ENCODE data around the gene IQSEC1.

IQSEC1 gene

GRCh38 chr3:13096356-13096755 is 23.1 kb upstream of the IQSEC1 start:
- TF ChIP-seq, protein P1, sequence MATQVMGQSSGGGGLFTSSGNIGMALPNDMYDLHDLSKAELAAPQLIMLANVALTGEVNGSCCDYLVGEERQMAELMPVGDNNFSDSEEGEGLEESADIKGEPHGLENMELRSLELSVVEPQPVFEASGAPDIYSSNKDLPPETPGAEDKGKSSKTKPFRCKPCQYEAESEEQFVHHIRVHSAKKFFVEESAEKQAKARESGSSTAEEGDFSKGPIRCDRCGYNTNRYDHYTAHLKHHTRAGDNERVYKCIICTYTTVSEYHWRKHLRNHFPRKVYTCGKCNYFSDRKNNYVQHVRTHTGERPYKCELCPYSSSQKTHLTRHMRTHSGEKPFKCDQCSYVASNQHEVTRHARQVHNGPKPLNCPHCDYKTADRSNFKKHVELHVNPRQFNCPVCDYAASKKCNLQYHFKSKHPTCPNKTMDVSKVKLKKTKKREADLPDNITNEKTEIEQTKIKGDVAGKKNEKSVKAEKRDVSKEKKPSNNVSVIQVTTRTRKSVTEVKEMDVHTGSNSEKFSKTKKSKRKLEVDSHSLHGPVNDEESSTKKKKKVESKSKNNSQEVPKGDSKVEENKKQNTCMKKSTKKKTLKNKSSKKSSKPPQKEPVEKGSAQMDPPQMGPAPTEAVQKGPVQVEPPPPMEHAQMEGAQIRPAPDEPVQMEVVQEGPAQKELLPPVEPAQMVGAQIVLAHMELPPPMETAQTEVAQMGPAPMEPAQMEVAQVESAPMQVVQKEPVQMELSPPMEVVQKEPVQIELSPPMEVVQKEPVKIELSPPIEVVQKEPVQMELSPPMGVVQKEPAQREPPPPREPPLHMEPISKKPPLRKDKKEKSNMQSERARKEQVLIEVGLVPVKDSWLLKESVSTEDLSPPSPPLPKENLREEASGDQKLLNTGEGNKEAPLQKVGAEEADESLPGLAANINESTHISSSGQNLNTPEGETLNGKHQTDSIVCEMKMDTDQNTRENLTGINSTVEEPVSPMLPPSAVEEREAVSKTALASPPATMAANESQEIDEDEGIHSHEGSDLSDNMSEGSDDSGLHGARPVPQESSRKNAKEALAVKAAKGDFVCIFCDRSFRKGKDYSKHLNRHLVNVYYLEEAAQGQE (IDR thresholded peaks at IDR 0.05; ENCODE audit: insufficient read depth in 1 of 2, low read depth in 2 of 2, low read length in 2 of 2), result no peak
- TF ChIP-seq SIN3A (IDR thresholded peaks at IDR 0.05; ENCODE audit: borderline replicate concordance, insufficient read depth, low read length), result no peak
- TF ChIP-seq POLR2AphosphoS5 (IDR thresholded peaks at IDR 0.05; ENCODE audit: low read depth, low read length), result no peak
- TF ChIP-seq FOXP2 (optimal IDR thresholded peaks at IDR 0.05; ENCODE audit: borderline replicate concordance, extremely low read depth, extremely low read length, insufficient read depth), result no peak

DNA sequence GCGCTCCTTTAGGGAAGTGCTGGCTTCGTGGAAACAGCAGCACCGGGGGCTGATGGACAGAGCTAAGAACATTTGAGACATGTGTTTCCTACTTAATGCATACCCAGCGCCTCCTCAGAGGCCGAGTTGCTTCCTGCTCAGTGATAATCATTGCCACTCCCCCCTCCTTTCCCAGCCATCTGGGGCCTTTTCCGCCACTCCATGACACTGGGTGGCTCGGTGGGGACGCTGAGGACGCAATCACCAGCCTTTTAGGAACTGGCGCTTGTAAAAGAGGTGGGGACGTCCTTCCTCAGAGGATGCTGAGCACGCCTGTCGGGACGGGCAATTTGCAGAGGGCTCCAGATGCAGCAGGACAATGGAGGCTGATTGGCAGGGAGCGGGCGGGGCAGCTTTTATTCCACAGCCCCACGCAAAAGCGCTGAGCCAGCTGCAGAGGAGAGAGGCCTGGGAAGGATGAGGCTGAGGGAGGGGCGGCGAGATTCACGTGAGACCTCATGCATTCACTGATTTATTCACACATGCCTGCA is 22.2 kb upstream of the IQSEC1 start:
- TF ChIP-seq SIN3A (IDR thresholded peaks at IDR 0.05; ENCODE audit: borderline replicate concordance, insufficient read depth, low read length) (no peak), FOXP2 (optimal IDR thresholded peaks at IDR 0.05; ENCODE audit: borderline replicate concordance, extremely low read depth, extremely low read length, insufficient read depth) (no peak), TAF1 (IDR thresholded peaks at IDR 0.05; ENCODE audit: borderline replicate concordance, insufficient read depth, low read length) (no peak), POLR2AphosphoS5 (IDR thresholded peaks at IDR 0.05; ENCODE audit: low read depth, low read length) (no peak)
- TF ChIP-seq, protein P1 (IDR thresholded peaks at IDR 0.05; ENCODE audit: insufficient read depth in 1 of 2, low read depth in 2 of 2, low read length in 2 of 2), result peak in 1 of 2 experiments; percentile 72; a peak in 2 of 4 replicates

- no peak for TF ChIP-seq SIN3A (IDR thresholded peaks at IDR 0.05; ENCODE audit: borderline replicate concordance, insufficient read depth, low read length)
Observed at GRCh38 chr3:13093687-13094086, 20.5 kb upstream of the IQSEC1 start.

GRCh38 chr3:13092621-13093617 is 19.7 kb upstream of the IQSEC1 start:
- no peak for TF ChIP-seq SIN3A (IDR thresholded peaks at IDR 0.05; ENCODE audit: borderline replicate concordance, insufficient read depth, low read length)
- TF ChIP-seq POLR2AphosphoS5 (IDR thresholded peaks at IDR 0.05; ENCODE audit: low read depth, low read length), result no peak
- no peak for TF ChIP-seq TAF1 (IDR thresholded peaks at IDR 0.05; ENCODE audit: borderline replicate concordance, insufficient read depth, low read length)
- no peak for TF ChIP-seq FOXP2 (optimal IDR thresholded peaks at IDR 0.05; ENCODE audit: borderline replicate concordance, extremely low read depth, extremely low read length, insufficient read depth)

GRCh38 chr3:13091898-13092611 is 18.8 kb upstream of the IQSEC1 start:
- TF ChIP-seq, protein P1 (IDR thresholded peaks at IDR 0.05; ENCODE audit: insufficient read depth in 1 of 2, low read depth in 2 of 2, low read length in 2 of 2), result no peak
- no peak for TF ChIP-seq POLR2AphosphoS5 (IDR thresholded peaks at IDR 0.05; ENCODE audit: low read depth, low read length)
- no peak for TF ChIP-seq TAF1 (IDR thresholded peaks at IDR 0.05; ENCODE audit: borderline replicate concordance, insufficient read depth, low read length)
- TF ChIP-seq FOXP2 (optimal IDR thresholded peaks at IDR 0.05; ENCODE audit: borderline replicate concordance, extremely low read depth, extremely low read length, insufficient read depth), result no peak
- TF ChIP-seq SIN3A (IDR thresholded peaks at IDR 0.05; ENCODE audit: borderline replicate concordance, insufficient read depth, low read length), result no peak
